DMS153 treated with DMSO at 0.1 percent for 48 hours (cell line): Measurements from ENCODE around the gene ANKS1B.

ENCODE experiments used
- DNase-seq: peaks from one replicate; lab custom pipeline; 2025; ENCODE audit not compliant: unreplicated experiment; lab: John Stamatoyannopoulos, UW

The ANKS1B gene

DNA sequence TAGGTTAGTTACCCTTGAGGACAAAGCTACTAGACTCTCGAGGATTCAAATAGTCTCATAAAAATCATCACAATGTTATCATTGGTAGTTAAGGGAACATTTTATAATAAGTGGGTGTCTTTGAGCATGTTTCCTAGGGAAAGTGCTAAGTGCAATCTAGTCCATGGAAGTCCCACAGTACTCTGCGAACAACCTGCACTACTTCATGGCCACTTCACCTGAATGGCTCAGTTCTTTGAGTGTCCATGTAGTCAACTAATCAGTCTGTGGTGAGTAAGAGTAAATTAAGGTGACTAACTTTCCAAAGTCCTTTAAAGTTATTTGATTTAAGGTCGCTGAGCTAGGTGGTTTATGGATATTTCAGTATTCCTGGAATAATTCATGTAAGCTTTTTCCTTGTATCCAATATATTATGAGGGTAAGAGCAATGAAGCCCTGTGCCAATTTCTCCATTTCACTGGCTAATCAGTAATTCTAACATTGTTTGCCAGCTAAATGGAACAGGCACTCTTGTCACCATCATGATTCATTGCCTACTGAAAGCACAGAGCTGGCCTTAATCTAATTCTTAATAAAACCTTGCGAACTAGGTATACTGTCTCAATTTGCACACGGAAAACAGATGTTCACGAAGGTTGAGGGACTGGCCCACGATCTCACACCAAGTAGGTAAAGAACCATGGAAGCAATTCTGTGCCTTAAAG, 844.6 kb downstream of the ANKS1B start:
- DNase-seq = no peak

DNA sequence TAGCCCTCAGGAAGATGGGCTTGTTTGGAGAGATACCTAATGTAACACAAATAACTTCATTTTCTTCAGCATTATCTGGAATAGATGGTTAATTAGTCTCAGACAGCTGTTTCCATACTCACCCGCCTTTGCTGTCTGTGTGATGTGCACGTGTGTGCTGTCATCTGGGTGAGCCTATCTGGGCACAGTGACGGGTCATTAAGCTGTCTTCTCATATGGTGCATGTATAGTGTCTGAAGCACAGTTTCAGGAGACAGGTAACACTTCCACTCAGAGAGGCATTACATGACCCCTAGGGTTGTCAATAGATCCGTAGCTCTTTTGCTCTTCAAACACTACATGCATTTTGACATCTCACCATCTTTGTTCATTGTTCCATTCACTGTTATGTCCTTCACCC, 846.3 kb downstream of the ANKS1B start:
- DNase-seq = no peak

DNA sequence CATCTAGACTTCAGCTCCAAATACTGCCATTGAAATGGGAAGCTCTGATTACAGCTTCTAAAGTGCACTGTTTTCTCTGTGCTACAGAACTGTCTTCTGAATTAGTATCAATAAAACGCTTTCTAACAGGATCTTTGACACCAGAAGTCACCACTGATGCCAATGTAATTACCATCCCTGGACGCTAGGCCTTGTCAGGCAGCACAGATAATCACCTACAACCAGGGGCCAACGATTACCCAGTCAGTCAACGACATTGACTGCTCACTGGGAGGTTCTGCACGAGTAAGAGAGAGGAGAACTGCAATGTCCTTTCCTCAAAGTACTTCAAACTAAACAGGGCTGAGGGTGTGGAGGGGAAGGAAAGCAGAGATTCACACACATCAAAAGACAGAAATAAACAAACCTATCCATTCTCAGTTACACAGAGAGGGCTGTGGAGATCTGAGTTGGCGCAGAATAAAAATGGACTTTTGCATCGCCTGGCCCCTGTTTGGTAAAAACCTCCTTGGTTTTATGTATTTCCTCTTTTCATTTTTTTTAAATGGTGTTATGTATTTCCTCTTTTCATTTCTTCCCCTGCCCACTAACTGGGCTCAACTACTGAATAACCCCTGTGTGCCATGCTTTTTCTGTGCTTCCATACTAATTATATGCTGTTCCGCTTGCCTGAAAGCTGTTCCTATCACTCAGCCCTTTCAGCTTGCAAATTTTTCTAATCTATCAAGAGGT, 847.4 kb downstream of the ANKS1B start:
- no peak for DNase-seq

DNA sequence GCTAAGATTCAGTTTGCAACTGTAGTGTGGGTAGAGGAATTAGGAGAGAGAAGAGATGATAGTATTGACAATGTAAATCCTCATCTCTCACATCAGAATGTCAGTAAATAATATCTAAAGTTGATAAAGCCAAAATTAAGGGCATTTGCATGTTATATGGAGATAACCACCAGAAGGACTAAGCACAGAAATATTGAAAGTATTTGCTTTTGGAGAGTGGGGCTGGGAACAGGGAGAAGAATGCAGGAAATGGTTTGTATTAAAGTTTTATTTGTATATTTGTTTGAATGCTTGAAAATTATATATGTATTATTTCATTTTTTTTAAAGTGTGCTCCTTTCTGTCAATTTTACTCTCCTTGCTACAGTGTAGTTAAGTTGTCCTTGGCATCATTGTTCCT, 848.2 kb downstream of the ANKS1B start:
- no peak for DNase-seq

DNA sequence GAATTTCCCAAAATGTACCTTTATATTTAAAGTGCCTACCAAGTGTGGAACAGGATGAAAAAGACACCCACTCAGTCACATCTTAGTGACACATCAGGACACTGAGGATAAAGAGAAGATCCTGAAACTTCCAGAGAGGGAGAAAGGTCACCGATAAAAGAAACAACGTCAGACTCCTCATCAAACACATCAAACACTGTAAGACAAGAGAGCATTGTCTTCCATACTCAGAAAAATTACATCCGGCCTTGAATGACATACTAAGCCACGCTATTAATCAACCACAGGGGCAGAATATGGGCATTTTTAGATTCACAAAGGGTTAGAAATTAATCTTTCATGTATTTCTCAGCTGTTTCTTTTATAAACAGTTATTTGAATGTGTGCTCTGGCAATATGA, 849.4 kb downstream of the ANKS1B start:
- no peak for DNase-seq

DNA sequence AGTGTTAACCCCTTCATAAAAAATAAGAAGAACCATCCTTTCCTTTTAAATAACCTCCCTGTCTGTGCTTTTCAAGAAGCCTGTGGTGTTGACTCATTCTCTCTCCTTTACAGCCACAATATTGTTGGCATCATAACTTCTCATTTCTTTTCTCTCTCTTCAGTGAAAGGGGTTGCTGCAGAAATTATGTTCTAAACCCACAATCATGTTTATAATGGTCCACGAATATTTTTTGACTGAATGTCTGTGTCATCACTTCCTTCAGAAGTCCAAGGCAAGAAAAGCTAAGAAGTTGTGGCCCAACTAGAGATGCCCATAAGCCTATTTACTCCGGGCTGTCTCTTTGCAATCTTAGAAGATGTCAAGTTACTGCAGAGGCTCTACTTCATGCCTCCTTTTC, 851.3 kb downstream of the ANKS1B start:
- no peak for DNase-seq

DNA sequence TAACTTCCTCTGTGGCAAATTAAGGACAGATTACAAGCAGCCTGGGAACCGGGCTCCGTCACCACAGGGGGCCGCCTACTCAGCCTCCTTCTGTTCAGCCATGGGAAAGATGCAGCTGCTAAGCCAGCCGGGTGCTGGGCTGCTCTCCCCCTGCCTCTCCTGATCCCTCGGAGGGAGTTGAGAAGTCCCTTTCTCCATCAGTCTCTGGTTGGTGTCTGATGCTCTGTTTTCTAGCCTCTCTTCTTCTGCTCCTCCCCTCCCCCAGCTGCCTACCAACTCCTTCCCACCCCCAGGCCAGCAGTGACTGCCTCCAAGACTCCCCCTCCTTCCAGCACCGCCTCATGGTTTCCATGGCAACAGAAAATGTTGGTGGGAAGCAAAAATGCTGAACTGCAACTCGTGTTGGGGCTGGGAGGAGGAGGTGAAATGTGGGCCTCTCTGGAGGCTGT, 853.0 kb downstream of the ANKS1B start:
- DNase-seq = no peak

DNA sequence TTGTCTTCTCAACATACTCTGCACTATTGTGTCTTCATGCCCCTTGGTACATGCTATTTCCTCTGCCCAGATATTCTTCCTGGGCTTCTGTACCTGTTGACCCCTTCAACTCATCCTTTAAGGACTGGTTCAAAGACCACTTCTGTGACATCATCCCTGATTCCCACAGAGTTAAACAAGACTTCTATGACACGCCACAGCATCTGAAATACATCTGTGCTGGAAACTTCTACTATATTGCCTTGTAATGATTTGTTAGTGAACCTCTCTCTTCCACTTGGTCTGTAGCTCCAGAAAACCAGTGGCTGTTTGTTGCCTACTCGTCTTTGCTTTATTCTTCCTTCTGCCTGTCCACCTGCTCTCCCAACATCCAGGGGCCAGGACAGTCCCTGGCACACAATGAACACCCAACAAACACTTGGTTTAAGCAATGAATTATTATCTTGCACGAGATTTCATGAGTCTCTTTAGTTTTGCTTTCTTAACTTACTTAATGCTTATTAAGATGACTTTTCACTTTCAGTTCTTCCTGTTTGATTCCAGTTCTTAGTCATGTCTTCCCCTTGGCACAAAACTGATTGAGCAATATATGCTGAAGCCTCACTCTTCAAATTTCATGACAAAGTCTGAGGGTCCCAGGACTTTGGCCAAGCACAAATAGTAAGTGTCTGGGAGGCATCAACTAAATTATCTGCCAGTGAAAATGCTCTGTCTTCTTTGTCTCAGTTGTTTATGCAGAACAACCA, 853.8 kb downstream of the ANKS1B start:
- DNase-seq = no peak

DNA sequence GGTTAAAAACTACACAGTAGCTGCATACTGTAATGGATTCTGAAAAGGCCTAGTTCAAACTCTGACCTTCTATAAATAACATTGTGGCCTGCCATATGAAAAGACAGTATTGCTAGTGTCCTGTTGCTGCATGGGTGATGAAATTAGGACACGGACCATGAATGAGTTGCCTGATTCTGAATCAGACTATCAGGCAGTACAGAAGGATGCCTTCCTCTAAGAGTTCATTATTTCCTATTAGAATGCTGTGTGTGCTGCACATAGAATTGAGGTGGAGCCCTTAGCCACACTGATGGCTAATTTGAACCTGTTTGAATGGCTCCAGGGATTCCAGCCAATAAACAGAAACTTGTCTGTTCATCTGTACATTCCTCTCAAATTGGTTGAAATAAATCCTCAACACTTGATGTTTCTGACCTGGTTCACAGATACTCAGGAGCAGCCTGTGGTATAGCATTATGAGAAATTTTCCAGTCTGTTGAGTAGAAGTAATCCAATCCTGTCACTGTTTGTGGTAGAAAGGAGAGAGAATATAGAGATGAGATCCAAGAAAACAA, 856.4 kb downstream of the ANKS1B start:
- no peak for DNase-seq

DNA sequence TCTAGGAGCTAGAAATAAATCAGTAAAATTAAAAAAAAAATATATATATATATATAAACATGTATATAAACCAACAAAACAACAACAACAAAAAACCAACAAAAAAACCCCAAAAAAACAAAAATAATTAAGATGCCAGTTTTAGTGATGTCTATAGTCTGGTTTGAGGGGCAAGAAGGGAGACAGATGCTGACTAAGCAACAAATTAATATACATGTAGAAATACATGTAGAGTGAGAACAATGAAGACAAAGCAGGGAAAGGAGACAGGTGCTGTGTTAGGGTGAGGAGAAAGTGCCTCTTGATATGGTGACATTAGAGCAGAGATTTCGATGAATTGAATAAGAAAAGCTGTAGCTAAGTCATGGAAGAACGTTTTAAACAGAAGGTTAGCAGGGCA, 861.8 kb downstream of the ANKS1B start:
- DNase-seq = no peak

DNA sequence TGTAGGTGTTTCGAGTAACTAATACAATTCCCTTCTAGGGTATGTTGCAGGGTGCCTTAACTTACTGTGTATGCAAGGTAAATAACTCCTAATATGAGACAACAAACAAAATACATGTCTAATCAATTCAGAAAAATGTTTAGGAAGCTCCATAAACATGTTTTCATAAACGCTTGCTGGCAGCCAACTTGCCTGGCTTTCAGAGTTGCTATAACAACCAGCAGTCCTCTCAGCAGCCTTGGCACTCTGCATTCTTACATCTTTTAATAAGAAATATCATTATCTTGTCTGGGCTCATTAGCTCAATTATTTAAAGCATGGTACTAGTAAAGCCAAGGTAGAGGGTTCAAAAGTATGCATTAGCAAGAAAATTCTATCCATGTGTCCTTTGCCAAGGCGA, 862.2 kb downstream of the ANKS1B start:
- DNase-seq = no peak

DNA sequence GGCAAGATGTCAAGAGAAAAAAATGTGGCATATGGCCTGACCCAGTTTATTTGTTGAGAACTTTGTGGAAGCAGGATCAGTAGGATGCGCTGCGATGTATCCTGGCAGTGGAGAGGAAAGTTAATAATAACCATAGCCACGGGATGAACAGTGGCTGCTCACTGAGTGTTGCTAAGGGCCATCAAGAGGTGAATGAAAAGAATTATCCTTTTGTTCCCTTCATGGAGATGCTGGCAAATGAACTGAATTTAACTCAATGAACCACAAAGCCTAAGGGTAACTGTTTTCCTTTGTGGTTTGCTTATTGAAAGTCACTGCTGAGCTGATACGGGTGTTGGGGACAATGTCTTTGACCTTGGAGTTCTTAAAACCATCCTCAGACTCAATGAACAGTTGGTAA, 863.2 kb downstream of the ANKS1B start:
- no peak for DNase-seq

DNA sequence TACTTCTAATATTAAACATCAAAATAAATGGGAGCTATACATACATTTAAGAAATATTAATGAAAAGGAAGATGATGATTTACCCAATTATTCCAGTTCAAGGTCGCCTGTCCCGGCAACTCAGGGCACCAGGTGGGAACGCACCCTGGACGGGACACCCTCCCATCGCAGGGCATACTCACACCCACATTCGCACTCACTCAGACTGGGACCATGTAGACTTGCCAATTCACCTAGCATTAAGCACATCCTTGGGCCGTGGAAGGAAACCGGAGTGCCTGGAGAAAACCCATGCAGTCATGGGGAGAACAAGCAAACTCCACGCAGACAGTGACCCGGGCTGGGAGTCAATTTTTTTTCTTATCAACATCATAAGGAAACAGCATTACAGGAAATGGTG, 864.8 kb downstream of the ANKS1B start:
- DNase-seq = no peak

DNA sequence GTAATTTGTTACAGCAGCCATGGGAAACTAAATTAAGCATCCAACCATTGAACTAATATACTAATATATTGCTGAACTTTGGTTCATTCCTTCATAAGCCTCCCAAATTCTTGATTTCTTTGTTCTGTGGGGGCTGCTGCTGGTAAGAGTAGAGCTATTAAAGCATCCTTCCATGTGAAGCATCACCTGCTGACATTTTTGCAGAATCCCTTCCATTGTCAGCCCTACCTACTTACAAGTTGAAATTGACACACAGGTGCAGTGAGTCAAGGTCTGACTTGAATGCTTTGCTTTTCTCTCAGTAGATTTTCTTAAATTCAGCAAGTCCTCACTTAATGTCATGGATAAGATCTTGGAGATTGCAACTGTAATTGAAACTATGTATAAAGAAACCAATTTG, 865.3 kb downstream of the ANKS1B start:
- DNase-seq = no peak

DNA sequence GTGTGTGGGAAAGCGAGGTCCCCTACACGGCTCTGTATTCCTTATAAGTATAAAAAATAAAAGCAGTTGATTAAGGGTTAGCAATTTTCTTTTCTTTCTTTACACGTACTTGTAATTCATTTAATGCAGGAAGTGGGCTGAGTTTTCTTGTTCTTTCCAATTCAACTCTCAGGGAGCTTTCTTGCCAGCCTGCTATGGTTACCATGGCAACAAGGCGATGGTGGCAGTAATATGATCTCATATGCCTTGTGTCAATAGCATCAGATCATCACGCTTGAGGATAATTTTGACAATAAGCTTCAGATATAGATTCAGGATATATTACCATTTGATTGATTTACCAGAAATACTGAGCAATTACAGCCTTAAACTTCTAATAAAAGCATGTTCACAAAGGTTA, 873.1 kb downstream of the ANKS1B start:
- DNase-seq = peak; percentile 19

DNA sequence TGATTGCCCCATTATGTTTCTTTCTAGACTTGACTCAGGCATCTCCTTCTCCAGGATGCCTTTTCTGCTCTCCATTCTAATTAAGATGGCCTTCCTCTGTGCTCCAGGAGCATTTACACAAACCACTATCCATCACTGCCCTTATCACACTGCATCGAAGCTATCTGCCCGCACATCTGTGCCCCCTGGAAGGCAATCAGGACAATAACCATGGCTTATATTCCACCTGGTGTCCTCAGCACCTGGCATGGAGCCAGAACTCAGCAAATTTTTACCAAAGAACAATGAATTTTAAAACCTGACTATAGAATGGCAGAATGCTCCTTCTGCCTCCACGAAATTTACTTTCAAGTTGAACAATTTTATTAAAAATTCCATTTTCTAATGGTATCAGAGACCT, 873.9 kb downstream of the ANKS1B start:
- no peak for DNase-seq

DNA sequence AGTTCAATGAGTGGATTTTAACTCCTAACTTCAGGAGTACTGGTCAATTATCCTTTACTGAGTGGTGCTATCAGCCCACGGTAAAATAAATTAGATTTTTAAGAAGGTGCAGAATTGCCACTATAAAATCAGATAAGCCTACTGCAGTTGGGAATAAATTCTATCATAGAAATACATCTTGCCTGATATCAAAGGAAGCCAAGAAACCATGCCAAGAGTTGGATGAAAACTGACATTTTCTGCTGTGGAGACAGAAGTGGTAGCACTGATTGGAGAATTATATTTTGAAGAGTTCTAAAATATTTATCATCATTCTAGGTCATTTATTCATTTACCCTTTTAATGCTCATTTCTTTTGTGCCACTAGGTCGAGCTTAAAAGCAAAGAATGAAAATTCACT, 874.5 kb downstream of the ANKS1B start:
- no peak for DNase-seq

DNA sequence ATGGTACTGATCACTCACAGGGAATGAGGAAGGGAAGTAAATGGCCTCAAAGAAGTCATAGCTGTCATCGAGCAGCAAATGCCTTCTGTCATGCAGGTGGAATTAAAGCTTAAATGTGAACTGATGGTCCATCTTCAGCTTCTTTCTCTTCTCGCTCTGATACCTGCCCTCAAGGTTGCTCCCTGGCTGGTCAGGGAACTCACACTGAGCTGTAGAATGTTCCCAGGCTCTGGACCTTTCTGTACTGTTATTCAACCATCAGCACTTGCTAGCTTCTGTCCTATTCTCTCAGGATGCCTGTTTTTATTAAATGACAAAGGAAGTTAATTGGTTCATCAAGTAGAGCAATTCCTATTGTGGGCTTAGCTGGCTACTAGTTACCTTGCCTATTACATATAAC, 875.8 kb downstream of the ANKS1B start:
- no peak for DNase-seq

DNA sequence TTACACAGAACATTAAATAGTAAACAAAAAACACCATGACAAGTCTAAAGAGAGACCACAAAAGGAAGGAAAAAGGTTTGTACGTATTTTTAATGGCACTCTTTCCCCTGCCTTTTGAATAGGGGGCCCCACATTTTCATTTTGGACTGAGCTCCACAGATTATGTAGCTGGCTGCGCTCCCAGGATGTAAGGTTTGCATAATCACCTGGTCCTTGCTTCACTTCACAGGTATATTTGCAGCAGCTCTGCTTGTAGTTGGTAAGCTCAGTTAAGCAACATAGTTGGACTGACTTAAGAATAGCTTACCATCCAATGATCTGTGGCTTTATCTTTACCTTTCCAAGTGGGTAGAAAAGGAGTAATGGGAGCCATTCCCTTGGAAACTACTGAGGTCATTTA, 885.0 kb downstream of the ANKS1B start:
- DNase-seq = no peak

DNA sequence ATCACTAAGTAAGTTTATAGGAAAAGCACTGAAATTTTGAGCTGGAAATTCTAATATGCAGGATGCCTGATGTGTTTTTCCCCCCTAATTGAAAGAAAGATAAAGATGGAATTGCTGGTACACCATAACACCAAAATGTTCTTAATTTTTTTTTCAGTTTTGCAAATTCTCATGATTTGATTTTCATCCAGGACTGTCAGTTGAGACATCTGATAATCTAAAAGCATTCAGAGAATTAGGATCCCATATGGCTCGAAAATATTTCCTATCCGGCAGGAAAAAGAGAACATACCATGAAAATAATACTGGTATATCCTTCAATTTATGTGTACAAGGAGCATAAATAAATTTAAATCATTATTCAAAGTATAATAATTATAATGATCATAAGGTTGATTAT, 887.6 kb downstream of the ANKS1B start:
- DNase-seq = no peak

DNA sequence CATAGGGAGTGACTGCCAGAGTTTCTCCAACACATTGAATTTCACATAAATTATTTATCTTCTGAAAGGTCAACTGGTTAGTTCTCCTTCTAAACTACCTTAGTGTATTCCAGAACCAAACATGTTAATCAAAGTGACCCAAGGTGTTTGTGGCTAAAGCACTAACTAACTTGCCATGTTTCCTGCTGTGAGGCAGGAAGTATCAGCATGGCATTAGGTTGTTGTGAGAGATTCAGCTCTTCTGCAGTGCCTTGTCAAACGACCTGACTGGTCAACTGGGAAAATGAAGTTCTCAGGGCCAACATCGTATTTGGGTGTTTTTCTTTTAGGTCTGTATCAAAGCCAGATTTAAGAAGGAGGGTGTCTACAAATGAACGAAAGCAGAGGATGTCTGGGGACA, 891.6 kb downstream of the ANKS1B start:
- DNase-seq = no peak
